SK-N-DZ (cell line): Measurements from ENCODE around the gene UXS1. TPM values are rescaled to one million over a fixed set of nuclear protein-coding genes. Genes with fewer than 3 reads are reported as not detected.
"Not testable (repeated sequence)": the region's sequence is repeated elsewhere in the genome, so short reads cannot be mapped to it uniquely, and the experiment has no call there.

ENCODE experiments used
- DNase-seq: peaks from one replicate; pipeline ENCODE4 v3.0.0-alpha.2; 2015; ENCODE audit warnings: low spot score
- polyA plus RNA-seq, 2 experiments: library from polyadenylated mRNA; depleted of rRNA; stranded (reverse); fragments of >200 nt; gene quantifications; 2 replicates each; pipeline ENCODE4 v1.2.3, GENCODE V29; 2014

UXS1 gene
- 13.5 and 17.7 TPM in 2 replicates for polyA plus RNA-seq (2014; cell fraction: cytosol; rRNA removed)
- 23.8 and 51.1 TPM in 2 replicates for polyA plus RNA-seq (2014; cell fraction: nucleus; rRNA removed)

DNA sequence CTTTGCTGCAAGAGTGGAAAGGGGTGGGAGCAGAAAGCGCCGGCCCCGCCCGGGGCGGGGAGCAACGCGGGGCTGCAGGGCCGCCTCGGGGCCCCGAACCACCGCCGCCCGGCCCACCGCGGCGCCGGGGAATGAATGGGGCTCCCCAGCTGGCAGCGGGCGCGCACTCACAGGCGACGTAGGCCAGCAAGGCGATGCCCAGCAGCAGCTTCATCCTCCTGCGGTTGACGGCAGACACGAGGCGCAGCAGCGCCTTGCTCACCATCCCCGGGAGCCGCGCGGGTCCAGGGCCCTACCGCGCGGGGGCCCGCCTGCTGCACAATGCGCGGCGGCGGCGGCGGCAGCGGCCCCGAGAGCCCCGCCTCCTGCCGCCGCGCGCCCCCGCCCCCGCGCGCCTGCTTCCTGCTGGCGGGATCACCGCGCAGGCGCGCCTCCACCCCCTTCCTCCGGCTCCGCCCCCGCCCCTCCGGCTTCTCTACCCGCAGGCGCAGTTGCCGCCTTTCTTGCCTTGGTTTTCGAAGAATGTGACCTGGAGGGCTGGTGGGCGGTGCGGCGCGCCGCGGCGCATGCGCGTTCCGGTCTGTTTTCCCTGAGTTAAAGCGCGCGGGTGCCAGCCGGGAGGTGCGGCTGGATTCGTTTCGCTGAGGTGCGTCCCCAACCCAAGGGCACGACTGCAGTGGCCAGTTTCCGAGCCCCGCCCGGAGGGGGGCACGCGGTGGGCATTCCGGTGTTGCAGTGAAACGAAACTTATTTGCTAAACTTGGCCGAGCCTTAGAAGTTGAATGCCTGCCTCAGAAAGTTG lies at the start of gene UXS1:
Gene UXS1, minus strand, starts transcription at position 325 of the 802 bp plus-strand sequence. Its CDS starts 60 bp downstream, at position 265.
- DNase-seq = peak; percentile 95

- not testable (repeated sequence) for DNase-seq
Observed at GRCh38 chr2:106239491-106239890, 45.4 kb upstream of the UXS1 start.

DNA sequence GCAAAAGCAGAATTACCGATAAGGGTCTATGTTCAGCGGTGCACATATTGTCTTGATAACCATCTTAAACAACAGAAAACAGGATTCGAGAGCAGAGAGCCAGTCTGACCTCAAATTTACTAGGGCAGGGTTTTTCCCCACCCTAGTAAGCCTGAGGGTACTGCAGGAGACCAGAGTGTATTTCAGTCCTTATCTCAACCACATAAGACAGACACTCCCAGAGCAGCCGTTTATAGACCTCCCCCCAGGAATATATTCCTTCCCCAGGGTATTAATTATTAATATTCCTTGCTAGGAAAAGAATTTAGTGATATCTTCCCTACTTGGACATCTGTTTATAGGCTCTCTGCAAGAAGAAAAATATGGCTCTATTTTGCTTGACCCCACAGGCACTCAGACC lies 41.3 kb upstream of the UXS1 start:
- not testable (repeated sequence) for DNase-seq

- no peak for DNase-seq
Observed at GRCh38 chr2:106233350-106233706, 39.2 kb upstream of the UXS1 start.

- no peak for DNase-seq
Observed at GRCh38 chr2:106232638-106233349, 38.7 kb upstream of the UXS1 start.

DNA sequence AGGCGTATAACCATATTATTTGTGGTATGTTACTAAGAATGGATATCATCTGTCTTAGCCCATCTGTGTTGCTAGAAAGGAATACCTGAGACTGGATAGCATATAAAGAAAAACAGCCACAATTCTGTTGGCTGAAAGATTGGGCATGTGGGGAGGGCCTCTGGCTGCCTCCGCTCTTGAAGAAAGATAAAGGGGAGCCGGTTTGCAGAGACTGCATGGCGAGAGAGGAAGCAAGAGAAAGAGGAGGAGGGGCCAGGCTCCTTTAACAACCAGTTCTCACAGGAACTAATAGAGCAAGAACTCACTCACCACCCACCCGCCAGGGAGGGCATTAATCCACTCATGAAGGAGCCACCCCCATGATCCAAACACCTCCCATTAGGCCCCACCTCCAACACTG lies 29.2 kb upstream of the UXS1 start:
- DNase-seq = no peak

- DNase-seq = not testable (repeated sequence)
Observed at GRCh38 chr2:106222057-106222456, 28.0 kb upstream of the UXS1 start.

- peak; percentile 96 for DNase-seq
Observed at GRCh38 chr2:106219813-106220212, 25.7 kb upstream of the UXS1 start.

DNA sequence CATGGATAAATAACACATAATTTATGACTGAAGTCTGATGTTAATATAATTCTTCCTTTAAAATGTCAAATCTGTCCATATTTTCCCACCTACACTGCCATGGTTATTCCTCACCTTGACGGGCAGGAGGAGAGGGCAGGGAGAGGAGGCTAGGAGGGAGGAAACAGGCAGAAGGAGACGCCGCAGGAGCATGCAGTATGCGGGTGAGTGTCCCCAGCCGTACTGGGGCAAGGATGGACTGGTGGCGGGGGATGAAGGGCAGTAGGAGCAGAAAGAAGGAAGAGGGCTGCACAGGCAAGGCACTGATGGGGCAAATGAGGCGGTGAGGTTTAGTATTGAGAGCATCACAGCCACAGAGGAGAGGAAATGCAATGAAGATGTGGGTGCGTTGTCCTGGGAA lies 25.1 kb upstream of the UXS1 start:
- peak; percentile 31 for DNase-seq

DNA sequence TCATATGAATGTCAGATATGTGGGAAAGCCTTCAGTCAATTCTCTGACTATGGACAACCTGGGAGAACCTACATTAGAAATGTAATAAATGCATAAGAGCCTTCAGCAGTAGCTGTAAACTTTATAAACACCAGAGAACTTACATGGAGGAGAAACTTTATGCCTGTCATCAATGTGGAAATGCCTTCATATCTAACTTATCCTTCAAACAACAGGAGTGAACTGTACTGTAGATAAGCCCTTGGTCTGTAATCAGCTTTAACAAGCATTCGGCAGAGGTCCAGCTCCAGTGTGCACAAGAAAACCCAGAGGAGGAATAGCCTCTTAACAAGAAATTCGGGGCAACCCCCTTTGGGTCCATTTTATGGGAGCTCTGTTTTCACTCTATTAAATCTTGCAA lies 14.8 kb upstream of the UXS1 start:
- DNase-seq = no peak

DNA sequence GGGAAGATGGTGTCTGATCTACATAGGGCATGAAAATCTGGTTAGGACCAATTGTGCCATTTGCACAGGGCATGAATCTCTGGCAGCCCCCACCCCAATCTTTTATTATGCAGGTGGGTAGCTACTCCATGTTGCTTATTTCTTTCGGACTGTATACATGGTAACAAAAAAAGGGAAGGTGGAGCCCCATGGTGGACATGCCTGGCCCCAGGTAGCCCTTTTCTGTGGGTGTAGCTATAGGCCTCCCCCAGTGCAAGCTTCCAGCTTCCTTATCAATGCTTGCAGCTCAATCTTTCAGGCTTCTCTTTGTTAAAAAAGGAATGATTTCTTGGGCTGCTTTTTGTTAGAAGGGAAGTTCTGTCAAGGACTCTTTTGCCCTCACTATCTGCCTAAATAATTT lies 14.3 kb upstream of the UXS1 start:
- DNase-seq = no peak

DNA sequence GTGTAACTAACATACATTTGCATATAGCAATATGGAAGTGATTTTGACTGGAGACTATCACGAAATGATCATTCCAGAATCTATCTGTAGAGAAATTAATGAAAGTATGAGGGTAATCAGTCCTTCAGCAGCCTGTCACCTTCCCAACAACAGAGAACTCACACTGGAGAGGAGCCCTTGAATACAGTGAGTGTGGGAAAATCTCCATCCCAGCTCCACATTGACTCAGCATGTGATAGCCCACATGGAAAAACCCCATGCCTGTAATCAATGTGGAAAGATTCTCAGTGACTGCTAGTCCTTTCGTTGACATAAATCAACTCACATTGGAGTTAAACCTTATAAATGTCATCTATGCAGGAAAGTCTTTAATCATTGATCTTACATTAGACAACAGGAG lies 13.1 kb upstream of the UXS1 start:
- no peak for DNase-seq

DNA sequence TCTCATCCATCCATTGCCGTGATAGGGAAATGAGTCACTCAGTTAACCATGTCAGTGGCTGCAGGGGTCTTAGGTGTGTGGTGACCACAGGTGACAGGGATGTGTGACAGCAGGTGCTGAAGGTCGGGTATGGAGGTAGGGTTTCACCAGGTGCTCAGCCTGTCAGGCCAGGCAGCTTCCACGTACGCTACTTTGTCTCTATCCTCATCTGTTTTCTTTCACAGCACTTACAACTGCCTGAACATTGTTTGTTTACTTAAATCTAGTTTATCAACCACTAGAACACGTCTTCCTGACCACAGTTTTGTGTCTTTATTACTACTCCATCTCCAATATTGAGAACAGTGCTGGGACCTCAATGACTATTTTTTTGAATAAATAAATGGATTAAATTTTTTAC lies 11.4 kb upstream of the UXS1 start:
- no peak for DNase-seq

DNA sequence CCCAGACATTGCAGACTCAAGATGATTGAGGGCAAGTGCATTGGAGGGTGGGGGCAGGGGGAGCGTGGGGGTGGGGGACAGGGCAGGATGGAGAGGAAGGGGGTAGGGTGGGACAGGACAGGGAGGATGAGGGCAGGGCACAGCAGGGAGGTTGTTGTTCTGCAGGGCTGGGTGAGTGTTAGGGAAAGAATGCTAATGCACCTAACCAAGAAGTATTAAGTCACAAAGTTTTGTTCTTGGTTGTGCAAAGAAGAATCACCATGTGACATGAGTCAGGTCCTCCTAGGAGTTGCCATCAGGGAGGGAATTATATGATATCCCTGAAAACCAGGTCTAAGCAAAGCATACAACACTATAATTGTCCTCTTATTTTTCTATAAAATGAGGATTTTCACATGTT lies 10.4 kb upstream of the UXS1 start:
- not testable (repeated sequence) for DNase-seq

- no peak for DNase-seq
Observed at GRCh38 chr2:106201661-106202060, 7.6 kb upstream of the UXS1 start.

DNA sequence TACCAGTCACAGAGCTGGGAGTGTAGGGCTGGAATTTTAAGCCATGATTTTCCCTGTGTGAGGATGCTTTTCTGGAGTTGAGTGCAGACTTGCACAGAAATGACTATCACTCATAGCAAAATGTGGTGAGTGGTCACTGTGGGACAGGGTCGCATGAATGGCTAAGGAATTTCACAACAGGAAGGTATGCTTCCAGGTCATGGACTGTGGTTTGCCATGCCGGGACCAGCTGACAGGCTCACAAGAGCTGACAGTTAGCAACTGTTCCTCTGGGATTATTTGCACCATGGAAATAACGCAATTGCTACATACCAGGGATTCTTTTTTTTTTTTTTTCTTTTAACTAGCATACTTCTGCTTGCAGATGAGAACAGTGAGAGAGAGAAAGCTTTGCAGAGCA lies 3.8 kb upstream of the UXS1 start:
- DNase-seq = no peak

DNA sequence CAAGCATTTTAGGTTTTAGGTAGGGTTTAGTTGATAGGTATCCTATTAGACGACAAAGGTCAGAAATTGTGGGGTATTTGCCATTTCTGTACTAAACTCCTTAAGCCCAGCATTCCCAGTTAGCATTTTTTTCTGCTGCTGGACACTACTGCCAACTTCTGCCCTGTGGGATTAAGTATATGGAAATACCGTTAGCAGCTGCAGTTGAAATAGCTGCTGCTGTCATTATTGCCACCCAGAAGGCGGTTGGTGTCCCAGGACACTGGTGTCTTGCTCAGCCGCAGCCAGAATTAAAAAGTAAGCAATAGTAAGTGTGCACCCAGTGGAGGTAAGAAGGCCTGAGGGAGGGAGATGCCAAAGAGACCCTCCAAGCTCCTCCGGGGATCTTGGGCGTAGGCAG lies 1.9 kb upstream of the UXS1 start:
- DNase-seq = no peak

- no peak for DNase-seq
Observed at GRCh38 chr2:106195456-106195855, 1.4 kb upstream of the UXS1 start.

- DNase-seq = peak; percentile 22
Observed at GRCh38 chr2:106193690-106193976, 468 bp downstream of the UXS1 start.

GRCh38 chr2:106192752-106193689 lies 1.1 kb downstream of the UXS1 start:
- DNase-seq = peak; percentile 49

DNA sequence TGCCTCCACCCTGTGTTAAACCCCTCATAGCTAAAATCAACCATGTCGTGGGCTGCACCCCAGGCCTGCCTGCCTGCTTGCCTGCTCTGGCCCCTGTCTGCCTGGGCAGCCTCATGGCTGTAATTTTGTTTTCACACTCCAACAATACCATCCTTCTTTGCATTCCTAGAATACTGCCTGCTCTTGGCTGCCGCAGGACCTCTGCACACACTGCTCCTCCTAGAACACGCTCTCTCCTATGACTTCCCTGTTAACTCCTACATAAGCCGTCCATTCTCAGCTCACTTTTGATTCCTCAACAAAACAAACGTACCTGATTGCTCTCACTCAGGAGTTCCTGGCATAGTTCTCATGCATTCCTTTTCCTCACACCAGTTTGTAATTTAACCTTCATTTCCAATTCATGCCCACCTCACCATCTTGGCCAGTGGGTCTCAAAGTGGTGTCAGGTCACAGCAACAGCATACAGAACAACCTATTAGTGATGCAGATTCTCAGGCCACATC lies 2.5 kb downstream of the UXS1 start:
- no peak for DNase-seq
